ENCODE measurements around the gene BRD1.
"Not testable (repeated sequence)": the region's sequence is repeated elsewhere in the genome, so short reads cannot be mapped to it uniquely, and the experiment has no call there.

Gene BRD1

GRCh38 chr22:49852898-49853894 lies 25.5 kb upstream of the BRD1 start, which contains the start of gene ZBED4:
ZBED4 (plus strand) TSS chr22:49853844; CDS start chr22:49883663, 29,819 bp downstream.
- no peak for FAIRE-seq

- FAIRE-seq, result not testable (repeated sequence)
Measured at GRCh38 chr22:49852568-49852897, 24.9 kb upstream of the BRD1 start.

GRCh38 chr22:49850959-49851802 lies 23.5 kb upstream of the BRD1 start:
- FAIRE-seq, result no peak

- FAIRE-seq, result no peak
Measured at GRCh38 chr22:49850021-49850911, 22.6 kb upstream of the BRD1 start.

GRCh38 chr22:49849161-49850020 lies 21.7 kb upstream of the BRD1 start:
- FAIRE-seq, result no peak

GRCh38 chr22:49848690-49849160 lies 21.1 kb upstream of the BRD1 start:
- no peak for FAIRE-seq

GRCh38 chr22:49847751-49848689 lies 20.3 kb upstream of the BRD1 start:
- no peak for FAIRE-seq

- FAIRE-seq, result no peak
Measured at GRCh38 chr22:49845666-49846459, 18.2 kb upstream of the BRD1 start.

- no peak for FAIRE-seq
Measured at GRCh38 chr22:49845241-49845640, 17.6 kb upstream of the BRD1 start.

- FAIRE-seq, result no peak
Measured at GRCh38 chr22:49838771-49839717, 11.4 kb upstream of the BRD1 start.

GRCh38 chr22:49833340-49834007 lies 5.8 kb upstream of the BRD1 start:
- FAIRE-seq, result no peak

- FAIRE-seq, result no peak
Measured at GRCh38 chr22:49829044-49829853, 1.6 kb upstream of the BRD1 start.

GRCh38 chr22:49828599-49828965 lies 909 bp upstream of the BRD1 start:
- FAIRE-seq, result no peak

- FAIRE-seq, result no peak
Measured at GRCh38 chr22:49827271-49827852, 311 bp downstream of the BRD1 start.

- FAIRE-seq, result no peak
Measured at GRCh38 chr22:49826603-49827270, 936 bp downstream of the BRD1 start.

Measured in TTC549 (cell line).